GM12891 (cell line): Measurements from ENCODE around the gene UBTD2.
A peak's percentile ranks its signal among the peaks of the same experiment; 100 is the strongest.
"Not testable (repeated sequence)": the region's sequence is repeated elsewhere in the genome, so short reads cannot be mapped to it uniquely, and the experiment has no call there.

Experiments
- DNase-seq: peaks from one replicate; pipeline ENCODE4 v3.0.0; 2011; ENCODE audit warnings: low spot score; ENCODE audit not compliant: insufficient read length
- FAIRE-seq: peaks from 2 replicates; lab custom pipeline; 2011; peaks lifted over from hg19 to GRCh38; lab: Jason Lieb, UNC
- PAX5 ChIP-seq: IDR thresholded peaks from 2 replicates; pipeline ENCODE4 v1.6.1; 2011; ENCODE audit warnings: low read length, moderate library complexity, mild to moderate bottlenecking; ENCODE audit not compliant: insufficient read depth, severe bottlenecking
- POLR2A ChIP-seq: IDR thresholded peaks from 2 replicates; pipeline ENCODE4 v1.6.1; 2011; ENCODE audit warnings: low read depth, low read length, control low read depth
- POLR2AphosphoS5 ChIP-seq: IDR thresholded peaks from 2 replicates; pipeline ENCODE4 v1.6.1; 2011; ENCODE audit warnings: low read depth, low read length, control low read depth
- POU2F2 ChIP-seq: IDR thresholded peaks from 2 replicates; pipeline ENCODE4 v1.6.1; 2011; ENCODE audit warnings: low read depth, mild to moderate bottlenecking, control low read depth, low read length, moderate library complexity
- SPI1 ChIP-seq: IDR thresholded peaks from 2 replicates; pipeline ENCODE4 v1.6.1; 2011; ENCODE audit warnings: low read depth, low read length, control low read depth
- TAF1 ChIP-seq: IDR thresholded peaks from 2 replicates; pipeline ENCODE4 v1.6.1; 2011; ENCODE audit warnings: low read depth, low read length, control low read depth

Gene UBTD2

GRCh38 chr5:172293054-172293744 lies 9.6 kb upstream of the UBTD2 start:
- DNase-seq, result peak; percentile 48
- no peak for TF ChIP-seq POLR2A
- no peak for TF ChIP-seq POU2F2
- TF ChIP-seq SPI1, result no peak
- no peak for TF ChIP-seq PAX5
- peak; percentile 94 for FAIRE-seq

DNA sequence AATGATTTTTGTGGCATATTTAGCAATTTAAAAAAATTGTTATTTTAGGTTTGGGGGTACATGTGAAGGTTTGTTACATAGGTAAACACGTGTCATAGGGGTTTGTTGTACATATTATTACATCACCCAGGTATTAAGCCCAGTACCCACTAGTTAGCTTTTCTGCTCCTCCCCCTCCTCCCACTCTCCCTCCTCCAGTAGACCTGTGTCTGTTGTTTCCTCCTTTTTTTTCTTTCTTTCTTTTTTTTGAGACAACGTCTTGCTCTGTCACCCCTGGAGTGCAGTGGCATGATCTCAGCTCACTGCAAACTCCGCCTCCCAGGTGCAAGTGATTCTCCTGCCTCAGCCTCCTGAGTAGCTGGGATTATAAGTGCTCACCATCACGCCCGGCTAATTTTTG lies 8.3 kb upstream of the UBTD2 start:
- DNase-seq, FAIRE-seq: not testable (repeated sequence)

DNA sequence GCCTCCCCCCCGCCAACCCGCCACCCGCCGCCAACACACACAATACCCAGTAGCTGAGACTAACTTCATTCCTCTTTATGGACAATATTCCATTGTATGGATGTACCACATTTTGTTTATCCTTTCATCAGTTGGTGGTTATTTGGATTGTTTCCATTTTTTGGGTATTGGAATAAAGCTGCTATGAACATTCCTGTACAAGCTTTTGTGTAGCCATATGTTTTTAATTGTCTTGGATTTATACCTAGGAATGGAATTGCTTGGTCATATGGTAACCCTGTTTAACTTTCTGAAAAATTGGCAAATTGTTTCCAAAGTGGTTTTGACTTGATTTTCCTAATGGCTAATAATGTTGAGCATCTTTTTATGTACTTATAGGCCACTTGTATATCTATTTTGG lies 4.9 kb upstream of the UBTD2 start:
- FAIRE-seq, result no peak
- TF ChIP-seq POU2F2, result no peak
- TF ChIP-seq PAX5, result no peak
- no peak for TF ChIP-seq SPI1
- TF ChIP-seq POLR2A, result no peak
- TF ChIP-seq POLR2AphosphoS5, result no peak
- TF ChIP-seq TAF1, result no peak
- DNase-seq, result no peak

DNA sequence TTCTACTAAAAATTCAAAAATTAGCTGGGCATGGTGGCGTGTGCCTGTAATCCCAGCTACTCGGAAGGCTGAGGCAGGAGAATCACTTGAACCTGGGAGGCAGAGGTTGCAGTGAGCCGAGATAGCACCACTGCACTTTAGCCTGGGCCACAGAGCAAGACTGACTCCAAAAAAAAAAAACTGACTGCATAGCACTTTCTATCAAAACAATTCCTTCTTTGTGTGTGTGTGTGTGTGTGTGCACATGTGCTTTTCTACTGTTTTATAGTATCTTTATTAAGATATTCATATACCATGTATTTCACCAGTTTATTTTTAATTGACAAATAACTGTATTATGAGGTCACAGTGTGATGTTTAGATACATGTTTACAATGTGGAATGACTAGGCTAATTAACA lies 3.6 kb upstream of the UBTD2 start:
- FAIRE-seq, DNase-seq: not testable (repeated sequence)

- no peak for TF ChIP-seq PAX5
- TF ChIP-seq POU2F2, result no peak
- TF ChIP-seq SPI1, result no peak
- FAIRE-seq (no peak), DNase-seq (no peak)
Observed at GRCh38 chr5:172285226-172286143, 1.9 kb upstream of the UBTD2 start.

GRCh38 chr5:172284611-172284980 lies 1.0 kb upstream of the UBTD2 start:
- FAIRE-seq, result peak; percentile 54

DNA sequence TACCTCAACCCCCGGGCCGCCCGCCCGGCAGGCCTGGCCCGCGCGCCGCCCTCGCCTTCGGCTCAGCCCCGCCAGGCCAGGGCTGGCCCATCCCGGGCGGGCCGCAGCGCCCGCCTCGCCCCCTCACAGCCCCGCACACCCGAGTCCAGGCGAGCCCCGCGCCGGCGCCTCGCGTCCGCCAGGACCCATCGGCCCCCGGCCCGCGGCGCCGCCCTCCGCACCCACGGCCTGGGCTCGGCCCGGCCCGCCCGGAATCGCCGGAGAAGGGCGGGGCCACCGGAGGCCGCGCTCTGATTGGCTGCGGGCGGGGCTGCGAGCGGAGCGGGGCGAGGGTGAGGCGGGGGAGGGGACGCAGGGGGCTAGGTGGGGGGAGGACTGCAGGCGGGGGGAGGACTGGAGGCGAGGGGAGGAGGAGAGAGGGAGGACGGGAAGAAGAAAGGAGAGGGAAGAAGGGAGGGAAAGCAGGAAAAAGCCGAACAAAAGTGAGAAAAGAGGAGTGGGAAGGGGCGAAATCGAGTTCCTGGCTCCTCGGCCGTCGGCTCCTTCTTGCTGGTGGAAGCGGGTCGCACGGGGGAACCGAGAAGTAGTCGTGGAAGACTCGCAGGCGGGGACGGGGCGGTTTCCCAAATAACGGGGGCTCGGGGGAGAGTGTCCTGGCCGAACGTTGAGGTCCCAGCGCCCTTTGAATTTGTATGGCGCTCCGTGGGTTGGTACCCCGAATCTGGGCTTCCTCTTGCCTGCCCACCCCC lies 472 bp upstream of the UBTD2 start:
- no peak for FAIRE-seq

More at GRCh38 chr5:172284611-172284980, 1.0 kb upstream of the UBTD2 start:
- TF ChIP-seq TAF1 (no peak), PAX5 (no peak), SPI1 (no peak), POLR2A (no peak), POU2F2 (no peak), POLR2AphosphoS5 (no peak)
- DNase-seq, result no peak

DNA sequence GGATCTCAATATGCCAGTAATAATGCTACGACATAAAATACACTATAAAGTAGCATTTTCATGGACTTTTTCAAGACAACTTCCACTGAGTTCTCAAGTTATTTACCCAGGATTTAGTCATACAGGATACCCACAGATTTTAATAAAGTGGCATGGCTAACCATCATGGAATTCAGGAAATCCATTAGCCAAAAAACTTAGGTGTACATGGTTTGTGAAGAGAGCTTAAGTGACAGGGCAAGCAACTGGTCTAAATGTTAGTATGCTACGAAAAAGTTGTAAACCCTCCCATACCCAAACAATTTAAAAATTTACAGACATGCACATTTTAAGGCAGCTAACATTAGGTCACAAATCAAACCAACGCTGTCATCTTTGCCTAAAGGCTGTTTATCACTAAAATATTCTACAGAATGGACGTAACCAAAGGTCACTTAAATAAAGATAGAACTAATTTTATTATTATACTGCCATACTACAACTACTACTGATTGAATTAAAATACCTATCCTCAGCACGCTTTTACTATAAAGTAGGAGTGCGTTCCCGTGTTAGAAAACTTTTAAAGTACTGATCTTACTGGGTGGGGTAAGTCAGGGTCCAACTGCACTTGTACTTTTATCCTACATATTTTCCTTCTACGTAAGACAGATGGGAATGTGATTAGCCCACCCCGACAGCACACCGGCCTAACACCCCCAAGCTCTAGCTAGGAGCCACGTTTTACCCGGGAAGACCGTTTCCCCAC lies 1.1 kb downstream of the UBTD2 start:
- DNase-seq, result no peak
- no peak for FAIRE-seq
- no peak for TF ChIP-seq POLR2AphosphoS5
- TF ChIP-seq POLR2A, result no peak
- no peak for TF ChIP-seq PAX5
- no peak for TF ChIP-seq SPI1
- no peak for TF ChIP-seq TAF1
- TF ChIP-seq POU2F2, result no peak

More for the DNA sequence above, 472 bp upstream of the UBTD2 start:
- no peak for TF ChIP-seq POLR2AphosphoS5
- TF ChIP-seq POU2F2, result no peak
- TF ChIP-seq POLR2A, result peak; percentile 30; the same call in 1 of the 2 replicates
- TF ChIP-seq TAF1, result no peak
- TF ChIP-seq PAX5, result no peak
- TF ChIP-seq SPI1, result no peak
- peak; percentile 92 for DNase-seq

GRCh38 chr5:172281346-172281745 lies 2.2 kb downstream of the UBTD2 start:
- no peak for DNase-seq
- FAIRE-seq, result no peak
- TF ChIP-seq POLR2A, result no peak
- TF ChIP-seq PAX5, result no peak
- no peak for TF ChIP-seq POU2F2
- TF ChIP-seq SPI1, result no peak
- TF ChIP-seq POLR2AphosphoS5, result no peak
- TF ChIP-seq TAF1, result no peak
